HG03196 (cell line): ENCODE measurements around the gene HDDC2.
A peak's percentile ranks its signal among the peaks of the same experiment; 100 is the strongest.

Source experiments
- ATAC-seq: cut with Tn5 transposase; IDR thresholded peaks from one replicate; pipeline ENCODE4 v1.9.1; 2021; ENCODE audit not compliant: unreplicated experiment

Gene HDDC2, protein sequence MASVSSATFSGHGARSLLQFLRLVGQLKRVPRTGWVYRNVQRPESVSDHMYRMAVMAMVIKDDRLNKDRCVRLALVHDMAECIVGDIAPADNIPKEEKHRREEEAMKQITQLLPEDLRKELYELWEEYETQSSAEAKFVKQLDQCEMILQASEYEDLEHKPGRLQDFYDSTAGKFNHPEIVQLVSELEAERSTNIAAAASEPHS

DNA sequence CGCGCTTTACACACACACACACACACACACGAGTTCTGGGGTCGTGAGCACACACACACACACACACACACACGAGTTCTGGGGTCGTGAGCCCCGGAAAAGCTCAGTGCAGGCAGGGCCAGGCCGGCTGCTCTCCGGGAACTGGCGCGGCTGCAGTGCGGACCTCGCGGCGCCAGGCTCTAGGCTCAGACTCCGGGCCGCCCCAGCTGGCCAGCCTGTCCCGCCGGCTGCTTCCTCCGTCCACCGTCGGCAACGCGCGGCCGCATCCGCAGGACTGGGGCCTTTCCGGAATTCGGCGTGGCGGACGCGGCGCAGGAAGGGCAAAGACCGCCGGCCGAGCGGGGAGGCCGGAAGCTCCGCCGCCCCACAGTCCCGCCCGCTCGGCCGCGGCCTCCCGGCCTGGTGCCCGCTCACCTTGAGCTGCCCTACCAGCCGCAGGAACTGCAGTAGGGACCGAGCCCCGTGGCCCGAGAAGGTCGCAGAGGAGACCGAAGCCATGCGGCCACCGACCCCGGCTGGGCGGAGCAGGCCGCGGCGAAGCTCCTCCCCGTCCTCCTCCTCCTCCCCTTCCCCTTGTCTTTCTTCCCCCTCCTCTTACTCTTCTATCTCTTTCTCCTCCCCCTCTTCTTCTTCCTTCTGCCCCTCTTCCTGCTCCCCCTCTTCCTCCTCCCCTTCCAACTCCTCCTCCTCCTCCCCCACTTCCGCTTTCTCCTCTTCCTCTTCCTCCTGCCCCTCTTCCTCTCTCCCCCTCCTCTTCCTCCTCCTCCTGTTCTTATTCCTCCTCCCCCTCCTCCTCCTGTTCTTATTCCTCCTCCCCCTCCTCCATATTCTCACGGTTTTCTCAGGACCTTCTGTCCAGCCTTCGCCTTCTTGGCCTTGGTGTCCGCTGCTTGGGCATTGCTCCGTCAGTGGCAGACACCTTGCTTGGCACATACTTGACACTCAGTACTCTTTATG lies at the start of gene HDDC2:
TSS of gene HDDC2 (minus strand) at position 533 of the 957 bp plus-strand sequence. CDS start at position 498, 35 bp downstream.
- peak; percentile 91 for ATAC-seq

DNA sequence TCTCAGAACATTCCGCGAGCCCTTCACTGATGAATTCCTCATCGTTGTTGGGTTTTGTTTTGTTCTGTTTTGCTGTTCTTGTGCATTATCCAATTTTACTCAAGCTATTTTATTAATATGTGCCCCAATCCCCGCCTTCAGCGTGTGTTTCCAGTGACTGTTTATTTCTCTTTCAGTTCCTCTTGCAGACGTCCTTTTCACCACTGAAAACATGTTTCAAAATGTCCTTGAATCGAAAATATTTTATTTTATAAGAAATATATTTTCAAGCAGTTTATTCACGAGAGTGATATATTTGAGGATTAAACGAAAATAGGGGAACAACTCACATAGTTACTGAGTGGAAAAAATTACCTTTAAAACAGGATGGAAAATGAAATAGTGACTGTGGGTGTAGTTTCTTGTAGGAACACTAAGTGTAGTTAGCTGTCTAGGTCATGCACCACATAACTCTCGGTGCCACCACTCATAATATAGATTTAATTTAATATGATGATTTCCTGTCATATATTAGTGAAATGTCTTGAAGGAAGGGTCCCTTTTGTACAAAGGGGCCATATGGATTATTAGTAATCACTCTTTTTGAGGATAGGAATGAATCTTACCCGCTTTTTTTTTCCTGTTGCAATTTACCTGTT lies 45.3 kb upstream of the HDDC2 start:
- ATAC-seq, result peak; percentile 81

DNA sequence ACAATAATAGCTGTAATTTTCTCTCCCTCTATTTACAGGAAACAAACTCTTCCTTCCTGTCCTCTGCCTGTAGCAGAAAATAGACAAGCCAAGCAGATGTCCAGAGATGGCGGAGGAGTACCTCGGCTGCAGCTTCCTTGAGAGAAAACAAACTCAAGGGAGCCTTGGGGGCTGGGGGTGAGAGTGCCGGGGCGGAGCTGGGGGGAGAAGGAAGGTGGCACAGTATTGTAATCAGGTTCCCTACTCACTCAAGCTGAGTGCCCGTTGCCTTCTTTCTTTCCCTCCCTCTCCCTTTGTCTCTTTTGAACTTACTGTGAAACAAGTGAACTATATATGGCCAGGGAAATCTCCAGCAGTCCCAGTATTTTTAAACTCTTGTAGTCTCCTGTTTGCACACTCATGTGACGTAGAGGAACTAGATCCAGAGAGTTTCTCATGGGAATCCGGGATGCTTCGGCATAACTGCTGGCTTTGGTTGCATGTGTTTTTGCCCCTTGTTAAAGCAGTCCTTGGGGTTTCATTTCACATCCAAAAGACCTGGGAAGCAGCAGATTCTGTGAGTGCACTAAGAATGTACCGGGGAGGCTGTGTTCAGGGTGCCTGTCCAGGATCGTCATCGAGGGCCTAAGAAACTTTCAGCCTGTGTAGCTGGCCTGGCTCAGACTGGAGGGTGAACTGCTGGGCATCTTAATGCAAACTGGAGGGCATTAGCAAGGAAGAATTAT lies 44.6 kb upstream of the HDDC2 start:
- ATAC-seq, result peak; percentile 51

DNA sequence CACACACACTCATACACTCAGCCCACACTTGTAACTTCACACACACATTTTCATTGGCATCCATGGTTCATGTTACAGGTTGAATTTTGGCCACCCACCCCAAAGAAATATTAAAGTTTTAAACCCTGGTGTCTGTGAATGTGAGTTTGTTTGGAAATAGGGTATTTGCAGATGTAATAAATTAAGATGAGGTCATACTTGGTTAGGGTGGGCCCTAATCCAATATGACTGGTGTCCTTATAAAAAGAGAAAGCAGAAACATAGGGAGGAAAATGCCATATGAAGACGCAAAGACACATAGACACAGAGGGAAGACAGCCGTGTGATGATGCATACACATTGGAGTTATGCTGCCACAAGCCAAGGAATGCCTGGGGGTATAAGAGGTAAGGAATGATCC lies 39.7 kb upstream of the HDDC2 start:
- ATAC-seq, result no peak

DNA sequence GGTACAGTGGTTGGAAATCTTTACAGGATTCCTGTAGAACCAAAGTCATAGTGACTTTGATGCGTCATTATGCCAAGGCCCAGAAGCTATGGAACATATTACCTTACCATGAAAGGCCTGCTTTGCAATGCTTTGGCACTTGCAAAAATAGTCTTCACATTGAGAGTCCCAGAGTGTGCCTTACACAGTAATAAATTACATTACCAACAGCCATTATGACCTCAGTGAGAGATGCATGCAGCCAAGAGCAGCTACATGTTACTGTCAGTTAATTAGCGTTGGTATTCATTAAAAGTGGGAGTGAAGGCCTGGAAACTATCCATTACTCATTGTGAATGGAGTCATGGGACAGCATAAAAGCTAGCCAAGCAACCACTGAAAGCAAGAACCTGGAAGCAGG lies 39.2 kb upstream of the HDDC2 start:
- ATAC-seq, result no peak

DNA sequence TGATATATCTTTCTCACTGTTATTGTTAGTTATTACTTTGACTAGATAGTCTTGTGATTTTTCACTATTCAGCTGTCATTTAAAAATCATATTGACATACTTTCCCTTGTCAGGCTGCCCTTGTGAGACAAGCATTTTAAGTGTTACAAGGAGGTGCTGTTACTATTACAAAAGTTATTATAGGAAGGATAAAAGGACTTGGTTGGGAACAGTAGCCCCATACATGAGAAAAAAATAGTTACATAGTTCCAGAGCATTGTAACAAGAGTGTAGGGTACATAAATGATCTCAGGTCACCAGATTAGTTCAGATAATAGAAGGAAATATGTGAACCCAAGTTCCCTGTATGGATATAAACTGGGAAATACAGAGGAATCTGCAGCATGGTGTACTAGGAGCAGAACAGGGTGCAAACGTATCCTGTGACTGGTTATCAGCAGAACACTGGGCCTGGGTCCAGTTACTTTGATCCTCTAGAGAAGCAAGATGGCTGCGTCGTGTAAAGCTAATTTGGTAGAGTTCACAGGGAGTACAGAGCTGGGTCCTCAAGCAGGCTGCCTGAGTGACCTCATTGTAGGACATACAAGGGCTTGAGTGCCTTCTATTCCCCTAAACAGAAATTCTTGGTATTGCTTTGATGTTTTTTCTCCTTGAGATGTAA lies 38.5 kb upstream of the HDDC2 start:
- ATAC-seq, result no peak

DNA sequence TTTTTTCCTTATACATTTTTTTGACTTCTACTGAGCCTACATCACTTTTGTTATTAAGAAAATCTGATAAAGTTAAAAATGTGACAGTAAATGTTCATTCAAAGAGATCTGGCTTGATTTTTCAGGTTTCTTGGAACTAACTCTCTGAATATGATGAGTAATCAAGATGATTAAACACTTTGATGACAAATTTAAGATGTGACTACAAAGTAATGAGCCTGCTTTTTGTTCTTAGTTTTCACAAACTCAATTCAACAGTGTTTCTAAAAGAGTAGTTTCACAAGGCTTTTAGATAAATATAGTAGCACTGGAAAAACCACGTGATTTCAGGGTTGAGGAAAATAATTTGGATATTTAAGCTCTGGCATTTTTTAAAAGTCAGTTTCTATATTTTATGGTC lies 37.9 kb upstream of the HDDC2 start:
- ATAC-seq, result no peak

DNA sequence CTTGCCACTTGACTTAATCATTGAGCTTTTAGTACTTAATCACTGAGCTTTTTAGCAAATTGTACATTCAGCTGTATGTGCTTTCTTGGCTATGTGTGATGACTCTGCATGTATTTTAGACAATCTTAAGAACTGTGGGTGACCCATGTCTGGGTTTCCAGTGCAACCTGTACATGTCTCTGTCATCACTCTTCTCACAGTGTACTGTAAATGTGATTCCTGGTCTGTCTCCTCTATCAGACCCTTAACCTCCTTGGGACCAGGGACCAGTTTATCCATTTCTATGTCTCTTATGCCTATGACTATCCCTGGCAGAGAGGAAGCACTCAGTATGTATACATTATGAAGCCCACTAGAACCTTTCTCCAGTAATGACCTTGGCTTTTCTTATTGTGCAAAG lies 36.6 kb upstream of the HDDC2 start:
- ATAC-seq, result no peak

DNA sequence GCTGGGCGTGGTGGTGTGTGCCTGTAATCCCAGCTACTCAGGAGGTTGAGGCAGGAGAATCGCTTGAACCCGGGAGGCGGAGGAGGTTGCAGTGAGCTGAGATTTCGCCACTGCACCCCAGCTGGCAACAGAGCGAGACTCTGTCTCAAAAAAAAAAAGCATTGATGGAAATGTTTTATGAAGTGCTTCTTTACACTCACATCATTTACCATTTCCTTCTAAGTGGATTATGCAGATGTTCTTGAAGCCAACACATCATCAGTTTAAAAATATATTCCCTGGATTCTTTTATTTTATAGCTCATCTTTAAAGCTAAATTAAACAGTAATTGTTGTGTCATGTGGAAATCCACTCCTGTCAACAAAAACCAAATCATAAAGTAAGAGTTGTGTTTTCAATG lies 35.9 kb upstream of the HDDC2 start:
- ATAC-seq, result no peak

DNA sequence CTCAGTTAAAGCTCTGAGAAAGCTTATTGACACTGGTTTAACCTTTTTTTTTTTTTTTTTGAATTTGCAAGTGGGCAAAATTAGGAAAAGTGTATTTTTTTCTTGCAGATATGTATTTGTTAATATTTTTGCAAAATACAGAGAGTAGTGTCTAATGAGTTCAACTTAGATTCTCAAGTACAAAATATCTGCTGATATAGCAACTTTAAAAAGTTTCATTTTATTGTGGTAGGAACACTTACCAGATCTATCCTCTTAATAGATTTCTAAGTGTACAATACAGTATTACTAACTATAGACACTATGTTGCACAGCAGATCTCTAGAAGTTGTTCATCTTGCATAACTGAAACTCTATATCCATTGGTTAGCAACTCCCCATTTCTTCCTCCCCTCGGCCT lies 30.9 kb upstream of the HDDC2 start:
- no peak for ATAC-seq

DNA sequence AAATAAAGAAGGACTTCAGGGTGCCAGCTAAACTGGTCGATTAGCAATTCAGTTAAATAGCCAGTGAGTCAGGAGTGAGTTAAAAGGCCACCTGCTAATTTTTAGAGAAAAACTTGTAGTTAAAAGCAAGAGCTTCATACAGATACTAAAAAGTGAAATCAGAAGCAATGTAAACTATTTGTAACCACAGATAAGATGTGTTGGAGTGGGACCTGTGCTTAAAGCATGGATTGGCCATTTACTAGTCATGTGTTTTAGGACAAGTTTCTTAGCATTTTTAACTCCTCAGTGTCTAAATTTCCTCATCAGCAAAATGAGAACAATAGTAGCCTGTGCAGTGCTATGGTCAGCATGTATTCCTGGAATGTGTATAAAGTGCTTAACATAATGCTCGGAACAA lies 23.8 kb upstream of the HDDC2 start:
- ATAC-seq, result no peak

DNA sequence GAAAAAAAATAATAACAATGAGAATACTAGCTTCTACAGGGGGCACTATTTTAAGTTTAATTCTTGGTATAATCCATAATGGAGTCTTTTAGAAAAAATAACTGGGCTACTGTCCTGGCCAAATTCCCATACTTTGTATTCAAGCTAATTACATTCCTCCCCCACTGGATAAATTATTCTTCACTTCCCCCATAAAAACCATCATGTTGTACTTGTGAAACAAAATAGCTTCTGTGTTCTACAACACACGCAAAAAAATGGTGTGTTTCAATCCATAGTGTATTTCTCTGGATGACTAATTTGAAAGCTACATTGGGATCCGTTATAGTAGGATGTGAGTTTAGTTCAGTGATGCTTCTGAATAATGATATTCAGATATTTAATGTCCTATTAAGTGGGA lies 21.6 kb upstream of the HDDC2 start:
- ATAC-seq, result no peak

DNA sequence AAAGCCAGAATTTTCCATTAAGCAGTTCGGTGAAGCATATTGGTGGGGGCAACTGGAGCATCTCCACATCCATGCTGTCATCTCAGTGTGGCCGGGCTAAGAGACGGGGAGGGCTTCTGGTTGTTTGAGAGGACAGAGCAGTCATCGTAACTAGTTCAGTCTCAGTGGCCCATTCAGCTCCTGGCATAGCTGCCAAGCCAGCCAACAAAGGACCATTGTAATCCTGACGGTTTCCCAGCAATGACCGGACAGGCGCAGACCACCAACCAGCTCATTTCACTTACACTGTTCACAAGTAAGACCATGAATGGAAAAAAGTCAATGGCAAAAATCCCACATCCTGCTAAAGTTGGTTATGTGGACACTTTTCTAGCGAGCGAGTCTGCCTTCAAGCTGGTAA lies 14.9 kb upstream of the HDDC2 start:
- no peak for ATAC-seq

DNA sequence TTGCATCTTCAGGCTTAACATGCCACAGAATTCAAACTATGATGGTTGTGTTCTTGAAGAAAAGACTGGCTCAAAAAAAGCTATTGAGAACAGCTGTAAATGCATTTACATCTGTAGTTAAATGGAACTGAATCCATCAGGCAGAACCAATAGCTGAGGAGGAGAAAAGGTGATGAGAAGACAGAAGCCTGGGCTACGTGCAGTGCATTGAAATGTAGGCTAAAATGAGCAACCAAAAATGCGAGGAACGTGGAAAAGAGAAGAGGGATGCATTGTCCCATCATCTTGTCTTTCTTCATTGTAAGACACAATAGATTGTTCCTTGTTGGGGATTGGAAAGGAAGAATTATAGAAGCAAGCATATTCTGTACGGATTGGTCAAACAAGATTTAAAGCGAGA lies 13.8 kb upstream of the HDDC2 start:
- ATAC-seq, result no peak

DNA sequence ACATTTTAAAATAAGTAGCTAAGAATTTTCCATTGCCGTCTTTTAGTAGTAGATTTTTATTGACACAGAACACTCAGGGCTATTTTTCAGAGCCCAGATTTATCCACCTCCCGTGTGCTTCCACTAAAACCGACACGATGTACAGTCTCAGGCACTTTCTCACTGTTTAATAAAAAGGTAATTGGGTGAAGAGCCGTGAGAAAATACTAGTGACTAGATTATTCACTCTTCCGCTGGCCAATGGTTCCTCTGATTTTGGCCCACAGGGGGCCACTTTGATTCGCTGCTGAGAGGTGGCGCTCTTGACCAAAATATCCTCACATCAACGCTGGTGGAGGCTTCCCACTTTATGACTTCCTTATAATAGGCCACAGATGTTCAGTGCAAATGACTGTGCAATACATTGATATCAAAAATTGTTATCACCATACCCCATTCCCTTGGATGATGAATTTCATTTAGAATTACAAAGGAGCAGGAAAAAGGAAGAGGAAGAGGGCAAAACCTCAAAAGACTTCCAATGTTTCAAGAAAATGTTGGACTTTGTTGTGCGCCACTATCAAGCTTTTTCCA lies 12.3 kb upstream of the HDDC2 start:
- peak; percentile 91 for ATAC-seq

DNA sequence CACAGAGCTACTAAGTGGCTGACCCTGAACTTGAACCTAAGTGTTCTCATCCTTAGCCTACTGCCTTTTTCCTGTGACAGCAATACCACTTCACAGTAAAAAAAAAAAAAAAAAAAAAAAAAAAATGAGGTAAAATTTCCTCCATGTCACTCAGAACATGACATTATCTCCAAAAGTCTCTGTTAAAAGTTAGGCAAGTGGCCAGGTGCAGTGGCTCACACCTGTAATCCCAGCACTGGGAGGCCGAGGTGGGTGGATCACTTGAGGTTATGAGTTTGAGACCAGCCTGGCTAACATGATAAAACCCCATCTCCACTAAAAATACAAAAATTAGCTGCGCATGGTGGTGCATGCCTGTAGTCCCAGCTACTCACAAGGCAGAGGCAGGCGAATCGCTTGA lies 11.2 kb upstream of the HDDC2 start:
- no peak for ATAC-seq

DNA sequence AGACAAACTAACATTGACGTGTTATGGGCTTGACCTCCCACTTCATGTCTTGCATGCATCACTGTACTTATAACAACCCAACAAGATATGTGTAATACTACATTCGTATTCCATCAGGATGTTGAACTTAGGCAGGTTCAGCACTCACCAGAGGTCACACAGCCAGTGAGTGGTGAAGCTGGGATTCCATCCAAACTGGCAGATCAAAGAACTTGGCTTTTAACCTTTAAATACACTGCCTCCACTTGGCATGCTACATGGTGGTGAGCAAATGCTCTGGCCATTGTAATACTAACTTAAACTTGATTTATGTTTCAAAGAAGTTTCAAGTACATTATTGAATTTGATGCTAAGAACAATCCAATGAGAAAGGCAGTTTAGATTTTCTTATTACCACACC lies 10.7 kb upstream of the HDDC2 start:
- no peak for ATAC-seq

DNA sequence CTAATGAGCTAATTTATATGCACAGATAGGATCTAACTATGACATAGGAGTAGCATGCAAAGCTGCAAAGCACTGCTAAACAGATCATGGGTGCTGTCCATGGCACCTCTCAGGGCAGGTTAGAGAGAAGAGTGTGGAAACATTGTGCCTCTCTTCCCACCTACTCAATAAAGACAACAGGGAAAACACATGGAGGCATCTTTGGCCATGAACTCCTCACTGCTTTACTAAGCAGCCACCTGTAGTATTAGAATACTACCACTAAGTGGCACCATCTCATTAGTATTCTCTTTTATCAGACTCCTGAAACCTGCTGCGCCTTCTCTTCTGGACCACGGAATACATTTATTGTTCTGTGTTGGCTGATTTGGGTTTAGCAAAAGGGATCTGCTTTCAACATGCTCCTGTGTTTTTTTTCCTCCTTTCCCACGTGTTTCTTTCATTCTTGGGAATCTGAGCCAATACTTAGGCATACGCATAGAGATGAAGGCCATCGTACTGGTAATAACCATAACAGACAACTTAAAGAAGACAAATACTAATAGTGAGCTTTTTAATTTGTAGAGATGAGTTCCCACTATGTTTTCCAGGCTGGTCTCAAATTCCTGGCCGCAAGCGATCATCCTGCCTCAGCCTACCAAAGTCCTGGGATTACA lies 9.4 kb upstream of the HDDC2 start:
- no peak for ATAC-seq

DNA sequence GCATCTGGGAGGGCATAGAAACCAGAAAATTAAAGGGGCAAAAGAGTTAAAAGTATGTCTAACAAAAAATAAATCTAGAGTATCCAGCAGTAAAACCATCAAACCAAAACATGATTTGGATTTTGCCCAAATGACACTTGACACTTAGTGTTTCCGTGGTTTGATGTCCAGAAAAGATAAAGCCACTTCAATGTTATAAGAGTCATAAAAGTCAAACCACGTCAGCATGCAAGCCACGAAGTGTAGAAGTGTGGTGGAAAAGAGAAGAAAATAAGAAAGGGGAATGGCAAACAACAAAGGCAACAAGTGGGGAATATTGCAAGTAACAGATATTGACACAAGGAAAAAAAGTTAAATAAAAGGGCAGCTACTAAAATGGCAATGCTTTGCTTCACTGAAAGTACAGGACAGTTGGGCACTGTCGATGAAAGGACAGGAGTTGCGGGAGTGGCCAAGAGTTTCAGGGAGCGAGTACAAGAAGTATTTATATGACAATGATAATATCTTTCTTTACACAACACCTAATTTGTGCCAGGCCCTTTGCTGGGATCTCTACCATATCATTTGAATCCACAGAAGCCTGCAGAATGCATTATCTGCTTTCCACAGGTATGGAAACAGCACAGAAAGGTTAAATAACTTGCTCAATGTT lies 6.3 kb upstream of the HDDC2 start:
- ATAC-seq, result no peak
